CD14-positive monocyte (primary cell): ENCODE results near the gene CYP4F11. TPM values are rescaled to one million over a fixed set of nuclear protein-coding genes. Genes with fewer than 3 reads are reported as not detected.

Experiments used
- DNase-seq, 3 donors: peaks; one replicate each; pipeline ENCODE4 v3.0.0-alpha.2; 2011 to 2022
- H2AFZ ChIP-seq: 2 replicates; pipeline ENCODE4 v1.6.0; 2012; ENCODE audit warnings: mild to moderate bottlenecking, low read depth, low read length, inconsistent platforms; ENCODE audit not compliant: insufficient read depth, poor library complexity, severe bottlenecking
- H3K27ac ChIP-seq, 2 donors: 1 replicate in 1 of 2; 2 replicates in 1 of 2; pipeline ENCODE4 v1.5.1; 2012 to 2013; ENCODE audit warnings: low read length in 2 of 2, control low read depth in 1 of 2, inconsistent platforms in 1 of 2, low read depth in 1 of 2, mild to moderate bottlenecking in 1 of 2
- H3K27me3 ChIP-seq, 2 donors: one replicate each; pipeline versions ENCODE4 v1.6.0 to v1.6.1; 2011 to 2013; ENCODE audit warnings: low read length in 2 of 2; ENCODE audit not compliant: control insufficient read depth in 2 of 2, insufficient read depth in 2 of 2
- H3K36me3 ChIP-seq, 2 donors: replicated peaks in 1 of 2; 1 replicate in 1 of 2; 2 replicates in 1 of 2; pipeline versions ENCODE4 v1.5.1 to v1.6.1; 2012 to 2013; ENCODE audit warnings: low read length in 2 of 2, control low read depth in 1 of 2, inconsistent platforms in 1 of 2, mild to moderate bottlenecking in 1 of 2; ENCODE audit not compliant: insufficient read depth in 2 of 2, control insufficient read depth in 1 of 2
- H3K4me1 ChIP-seq, 2 donors: 1 replicate in 1 of 2; 2 replicates in 1 of 2; pipeline versions ENCODE4 v1.5.1 to v1.6.1; 2012 to 2013; ENCODE audit warnings: low read length in 2 of 2, control low read depth in 1 of 2, inconsistent platforms in 1 of 2, mild to moderate bottlenecking in 1 of 2, moderate library complexity in 1 of 2; ENCODE audit not compliant: insufficient read depth in 2 of 2, control insufficient read depth in 1 of 2
- H3K4me2 ChIP-seq: replicated peaks from 2 replicates; pipeline ENCODE3; 2012; ENCODE audit warnings: low read length, moderate library complexity, mild to moderate bottlenecking; ENCODE audit not compliant: poor library complexity, severe bottlenecking; ENCODE audit errors: extremely low read depth
- H3K4me3 ChIP-seq, 3 experiments: fragments of 200-600 bp in 1 of 3; sonication (generic) in 1 of 3; replicated peaks in 1 of 3; 1 replicate in 2 of 3; 2 replicates in 1 of 3; pipeline ENCODE4 v1.5.1; 2011 to 2013; ENCODE audit warnings: low read length in 3 of 3, mild to moderate bottlenecking in 3 of 3, control low read depth in 2 of 3, low read depth in 2 of 3, inconsistent platforms in 1 of 3, moderate library complexity in 1 of 3
- H3K79me2 ChIP-seq: 2 replicates; pipeline ENCODE4 v1.6.0; 2012; ENCODE audit warnings: mild to moderate bottlenecking, control low read depth, inconsistent platforms, low read length, moderate library complexity; ENCODE audit not compliant: insufficient read depth
- H3K9ac ChIP-seq: 2 replicates; pipeline ENCODE4 v1.6.0; 2017; ENCODE audit warnings: low read length, mild to moderate bottlenecking; ENCODE audit not compliant: insufficient read depth, poor library complexity, severe bottlenecking
- H3K9me3 ChIP-seq, 2 donors: replicated peaks in 1 of 2; 1 replicate in 1 of 2; 2 replicates in 1 of 2; pipeline versions ENCODE4 v1.5.1 to v1.6.1; 2012 to 2013; ENCODE audit warnings: low read length in 2 of 2, control low read depth in 1 of 2; ENCODE audit not compliant: control insufficient read depth in 1 of 2, insufficient read depth in 1 of 2
- H4K20me1 ChIP-seq: 2 replicates; pipeline ENCODE4 v1.6.0; 2012; ENCODE audit warnings: mild to moderate bottlenecking, low read length, control low read depth, moderate library complexity; ENCODE audit not compliant: insufficient read depth
- H3K27ac Mint-ChIP-seq, 7 donors: one replicate each; pipeline ENCODE4 v1.8.0; 2020; ENCODE audit warnings: mild to moderate bottlenecking in 7 of 7, mixed read lengths in 7 of 7, moderate library complexity in 6 of 7, inconsistent platforms in 2 of 7
- H3K27me3 Mint-ChIP-seq, 3 donors: one replicate each; pipeline ENCODE4 v1.8.0; 2021 to 2022; ENCODE audit warnings: low read depth in 3 of 3, mild to moderate bottlenecking in 3 of 3, mixed read lengths in 3 of 3, moderate library complexity in 3 of 3, inconsistent platforms in 1 of 3
- H3K36me3 Mint-ChIP-seq, 2 donors: one replicate each; pipeline ENCODE4 v1.8.0; 2020; ENCODE audit warnings: mixed read lengths in 2 of 2, inconsistent platforms in 1 of 2, mild to moderate bottlenecking in 1 of 2
- H3K4me1 Mint-ChIP-seq: one replicate; pipeline ENCODE4 v1.8.0; 2020; ENCODE audit warnings: mild to moderate bottlenecking, mixed read lengths
- H3K4me3 Mint-ChIP-seq, 2 donors: one replicate each; pipeline ENCODE4 v1.8.0; 2020; ENCODE audit warnings: mild to moderate bottlenecking in 2 of 2, mixed read lengths in 2 of 2, moderate library complexity in 1 of 2
- H3K9me3 Mint-ChIP-seq, 7 donors: one replicate each; pipeline ENCODE4 v1.8.0; 2020 to 2022; ENCODE audit warnings: mixed read lengths in 7 of 7, mild to moderate bottlenecking in 6 of 7, moderate library complexity in 6 of 7, inconsistent platforms in 2 of 7
- WGBS: methylation state at CpG from one replicate; pipeline ENCODE4 v1.1.5; 2013; ENCODE audit warnings: missing lambda C conversion rate; ENCODE audit not compliant: insufficient coverage; 5-methylcytosine and 5-hydroxymethylcytosine counted together
- intact Hi-C, 2 donors: fragments of 100-400 bp; cut with micrococcal nuclease; formaldehyde crosslinking; loops; one replicate each; pipeline versions ENCODE4 v1.15.0 to v1.15.1; 2023
- polyA plus RNA-seq, 3 donors: library from polyadenylated mRNA; depleted of rRNA in 1 of 3; unstranded in 2 of 3; stranded (reverse) in 1 of 3; fragments of 300-500 nt in 2 of 3; fragments of >200 nt in 1 of 3; fragmentation: Illumina TruSeq in 2 of 3; gene quantifications; 1 replicate in 2 of 3; 2 replicates in 1 of 3; pipeline ENCODE4 v1.2.3, GENCODE V29; 2012 to 2021
- TF ChIP-seq, protein P1 (sequence below): fragments of 200-600 bp; IDR thresholded peaks from one replicate; pipeline ENCODE4 v1.8.0; 2022; ENCODE audit warnings: antibody characterized with exemption, mild to moderate bottlenecking

Gene CYP4F11
- polyA plus RNA-seq, 3 donors = not detected

DNA sequence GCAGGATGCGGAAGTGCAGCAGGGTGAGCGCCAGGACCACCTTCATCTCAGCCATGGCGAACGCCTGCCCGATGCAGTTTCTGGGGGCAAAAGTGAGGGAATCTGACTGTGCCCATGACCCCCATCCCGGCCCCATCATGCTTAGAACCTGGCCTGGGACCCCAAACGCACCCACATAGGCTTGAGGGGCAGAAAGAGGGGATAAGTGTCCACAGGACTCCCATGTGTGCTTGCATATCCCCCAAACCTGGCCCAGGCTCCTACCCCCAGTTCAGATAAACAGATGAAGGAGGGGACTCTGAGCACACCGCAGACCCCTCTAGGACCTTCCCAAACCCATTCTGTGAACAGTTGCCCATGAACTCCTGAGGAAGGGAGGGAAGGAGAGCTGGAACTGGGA, 20.5 kb downstream of the CYP4F11 start:
- Histone ChIP-seq H3K27ac (no peak overlapping the region), H3K27me3 (peaks cover 0 to 7% of the 10 kb centered on the region in 2 donors), H3K36me3 (no peaks in the 10 kb centered on the region), H3K9me3 (peaks cover 7 to 13% of the 10 kb centered on the region in 2 donors), H3K4me2 (no peak overlapping the region), H2AFZ (no peak overlapping the region), H3K4me3 (no peak overlapping the region), H3K9ac (no peak overlapping the region), H3K79me2 (no peaks in the 10 kb centered on the region), H3K4me1 (peaks cover 8 to 13% of the 10 kb centered on the region in 2 donors), H4K20me1 (no peaks in the 10 kb centered on the region)
- TF ChIP-seq, protein P1, sequence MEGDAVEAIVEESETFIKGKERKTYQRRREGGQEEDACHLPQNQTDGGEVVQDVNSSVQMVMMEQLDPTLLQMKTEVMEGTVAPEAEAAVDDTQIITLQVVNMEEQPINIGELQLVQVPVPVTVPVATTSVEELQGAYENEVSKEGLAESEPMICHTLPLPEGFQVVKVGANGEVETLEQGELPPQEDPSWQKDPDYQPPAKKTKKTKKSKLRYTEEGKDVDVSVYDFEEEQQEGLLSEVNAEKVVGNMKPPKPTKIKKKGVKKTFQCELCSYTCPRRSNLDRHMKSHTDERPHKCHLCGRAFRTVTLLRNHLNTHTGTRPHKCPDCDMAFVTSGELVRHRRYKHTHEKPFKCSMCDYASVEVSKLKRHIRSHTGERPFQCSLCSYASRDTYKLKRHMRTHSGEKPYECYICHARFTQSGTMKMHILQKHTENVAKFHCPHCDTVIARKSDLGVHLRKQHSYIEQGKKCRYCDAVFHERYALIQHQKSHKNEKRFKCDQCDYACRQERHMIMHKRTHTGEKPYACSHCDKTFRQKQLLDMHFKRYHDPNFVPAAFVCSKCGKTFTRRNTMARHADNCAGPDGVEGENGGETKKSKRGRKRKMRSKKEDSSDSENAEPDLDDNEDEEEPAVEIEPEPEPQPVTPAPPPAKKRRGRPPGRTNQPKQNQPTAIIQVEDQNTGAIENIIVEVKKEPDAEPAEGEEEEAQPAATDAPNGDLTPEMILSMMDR = no peak
- peaks cover 6 to 16% (median 14%) of the 10 kb centered on the region in 3 donors for H3K27me3 Mint-ChIP-seq
- 95% methylated on average over 6 of the region's 8 CpGs for WGBS
- peaks cover 9 to 20% (median 14%) of the 10 kb centered on the region in 7 donors for H3K9me3 Mint-ChIP-seq
- intact Hi-C loops = no loop called here
- no peak overlapping the region for H3K4me3 Mint-ChIP-seq
- no peaks in the 10 kb centered on the region for H3K36me3 Mint-ChIP-seq
- H3K4me1 Mint-ChIP-seq = peaks cover 18% of the 10 kb centered on the region
- no peak for DNase-seq
- H3K27ac Mint-ChIP-seq = no peak overlapping the region

DNA sequence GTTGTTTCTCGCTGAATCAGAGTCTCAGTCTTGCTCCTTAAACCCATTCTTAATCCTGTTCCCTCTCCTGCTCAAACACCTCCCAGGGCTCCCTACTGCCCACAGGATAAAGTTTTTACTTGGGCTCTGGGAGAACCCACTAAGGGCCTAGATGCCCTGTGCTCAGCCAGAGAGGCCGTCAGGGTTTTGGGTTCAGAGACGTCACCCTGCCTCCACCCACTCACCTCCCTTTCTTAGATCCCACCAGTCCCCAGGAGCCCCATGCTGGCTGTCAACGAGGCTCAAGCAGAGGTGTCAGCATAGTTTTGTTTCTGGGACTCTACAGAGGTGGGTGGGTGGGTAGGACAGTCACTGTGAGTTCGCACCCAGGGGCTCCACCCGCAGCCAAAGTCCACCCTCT, 20.9 kb downstream of the CYP4F11 start:
- Histone ChIP-seq H3K79me2 (no peaks in the 10 kb centered on the region), H3K4me1 (peaks cover 8 to 13% of the 10 kb centered on the region in 2 donors), H3K27me3 (peaks cover 0 to 7% of the 10 kb centered on the region in 2 donors), H4K20me1 (no peaks in the 10 kb centered on the region), H2AFZ (no peak overlapping the region), H3K27ac (no peak overlapping the region), H3K4me2 (no peak overlapping the region), H3K9me3 (peaks cover 7 to 13% of the 10 kb centered on the region in 2 donors), H3K9ac (no peak overlapping the region), H3K4me3 (no peak overlapping the region), H3K36me3 (no peaks in the 10 kb centered on the region)
- no peak overlapping the region for H3K27ac Mint-ChIP-seq
- peaks cover 6 to 16% (median 14%) of the 10 kb centered on the region in 3 donors for H3K27me3 Mint-ChIP-seq
- H3K4me1 Mint-ChIP-seq = peaks cover 18% of the 10 kb centered on the region
- no peak for DNase-seq
- TF ChIP-seq, protein P1 = no peak
- WGBS = 87% methylated on average over 4 of the region's 6 CpGs
- no peak overlapping the region for H3K4me3 Mint-ChIP-seq
- intact Hi-C loops = no loop called here
- H3K9me3 Mint-ChIP-seq = peaks cover 9 to 20% (median 14%) of the 10 kb centered on the region in 7 donors
- no peaks in the 10 kb centered on the region for H3K36me3 Mint-ChIP-seq
